Suprapubic skin (tissue), 4 donors: Measurements from ENCODE around the gene ADGRB3. TPM values are rescaled to one million over a fixed set of nuclear protein-coding genes. Genes with fewer than 3 reads are reported as not detected.
"Not testable (repeated sequence)": the region's sequence is repeated elsewhere in the genome, so short reads cannot be mapped to it uniquely, and the experiment has no call there.

Experiments
- DNase-seq, 2 donors: peaks; one replicate each; pipeline ENCODE4 v3.0.0-alpha.2; 2019; ENCODE audit warnings: low spot score in 2 of 2
- H3K27ac ChIP-seq: fragments of 200-600 bp; sonication (generic); one replicate; pipeline ENCODE4 v1.5.1; 2019
- H3K27me3 ChIP-seq: fragments of 200-600 bp; sonication (generic); one replicate; pipeline ENCODE4 v1.5.1; 2019
- H3K36me3 ChIP-seq: fragments of 200-600 bp; sonication (generic); one replicate; pipeline ENCODE4 v1.5.1; 2019
- H3K4me1 ChIP-seq: fragments of 200-600 bp; sonication (generic); one replicate; pipeline ENCODE4 v1.5.1; 2019
- H3K4me3 ChIP-seq: fragments of 200-600 bp; sonication (generic); one replicate; pipeline ENCODE4 v1.5.1; 2019; ENCODE audit warnings: mild to moderate bottlenecking
- H3K9me3 ChIP-seq: fragments of 200-600 bp; sonication (generic); one replicate; pipeline ENCODE4 v1.5.1; 2019
- CTCF ChIP-seq, 2 donors: fragments of 200-600 bp in 1 of 2; fragments of 450-650 bp in 1 of 2; sonication (generic) in 1 of 2; IDR thresholded peaks; one replicate each; pipeline ENCODE4 v1.5.1; 2016 to 2019; ENCODE audit warnings: antibody characterized with exemption in 2 of 2, mild to moderate bottlenecking in 1 of 2, moderate library complexity in 1 of 2
- EP300 ChIP-seq: sonication (generic); formaldehyde crosslinking; IDR thresholded peaks from one replicate; pipeline ENCODE4 v1.6.1; 2017; ENCODE audit warnings: antibody characterized with exemption
- POLR2A ChIP-seq, 2 donors: fragments of 450-650 bp; IDR thresholded peaks; one replicate each; pipeline ENCODE4 v1.6.1; 2017; ENCODE audit warnings: antibody characterized with exemption in 2 of 2, mild to moderate bottlenecking in 2 of 2, moderate library complexity in 2 of 2
- POLR2AphosphoS5 ChIP-seq, 3 donors: sonication (generic); formaldehyde crosslinking; IDR thresholded peaks; one replicate each; pipeline ENCODE4 v1.6.1; 2017; ENCODE audit warnings: antibody characterized with exemption in 3 of 3
- WGBS: methylation state at CpG from one replicate; pipeline ENCODE4 v1.1.5; 2018; 5-methylcytosine and 5-hydroxymethylcytosine counted together
- total RNA-seq, 4 donors: library from RNA; depleted of rRNA; stranded (reverse); fragments of >200 nt; gene quantifications; one replicate each; pipeline ENCODE4 v1.1.0, GENCODE V29; 2016

The ADGRB3 gene
- total RNA-seq, 4 donors from 2014 or later: 0.42 to 2.2 (median 1.3) TPM

DNA sequence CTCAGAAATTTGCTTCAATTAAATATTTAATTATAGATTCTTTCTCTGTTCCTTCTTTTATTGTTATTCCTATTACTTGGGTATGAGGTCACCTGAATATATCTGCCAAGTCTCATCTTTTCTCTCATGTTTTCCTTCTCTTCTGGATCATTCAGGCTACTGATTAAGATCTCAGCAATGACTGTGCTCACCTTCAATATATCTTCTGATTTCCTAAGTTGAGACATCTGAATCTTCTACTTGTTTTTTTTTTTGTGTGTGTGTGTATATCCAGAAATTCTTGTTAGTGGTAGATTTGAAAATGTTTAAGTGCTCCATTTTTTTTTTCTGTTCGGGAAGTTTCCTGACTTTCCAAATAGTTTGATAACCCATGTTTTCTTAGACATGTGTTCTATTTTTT lies 108.0 kb downstream of the ADGRB3 start:
- Histone ChIP-seq H3K36me3 (no peaks in the 10 kb centered on the region), H3K4me3 (no peak overlapping the region), H3K27ac (no peak overlapping the region), H3K4me1 (no peaks in the 10 kb centered on the region), H3K9me3 (no peaks in the 10 kb centered on the region), H3K27me3 (no peaks in the 10 kb centered on the region)
- no peak for DNase-seq
- TF ChIP-seq POLR2A (IDR thresholded peaks at IDR 0.05): no peak
- TF ChIP-seq EP300: no peak
- TF ChIP-seq POLR2AphosphoS5 (IDR thresholded peaks at IDR 0.05): no peak
- no peak for TF ChIP-seq CTCF (IDR thresholded peaks at IDR 0.05)
- 52% methylated on average over 1 of the region's 1 CpG for WGBS

GRCh38 chr6:68744376-68744775 lies 109.3 kb downstream of the ADGRB3 start:
- H3K27ac ChIP-seq, H3K4me1 ChIP-seq, H3K9me3 ChIP-seq, DNase-seq, H3K4me3 ChIP-seq, H3K27me3 ChIP-seq, H3K36me3 ChIP-seq: not testable (repeated sequence)
- WGBS: 85% methylated on average over 1 of the region's 1 CpG

GRCh38 chr6:68746376-68746775 lies 111.3 kb downstream of the ADGRB3 start:
- no peaks in the 10 kb centered on the region for H3K27me3 ChIP-seq
- 100% methylated on average over 1 of the region's 1 CpG for WGBS
- TF ChIP-seq POLR2A (IDR thresholded peaks at IDR 0.05) (no peak), EP300 (no peak), POLR2AphosphoS5 (IDR thresholded peaks at IDR 0.05) (no peak), CTCF (IDR thresholded peaks at IDR 0.05) (no peak)
- H3K4me3 ChIP-seq: no peak overlapping the region
- no peaks in the 10 kb centered on the region for H3K4me1 ChIP-seq
- no peak overlapping the region for H3K27ac ChIP-seq
- H3K9me3 ChIP-seq: no peaks in the 10 kb centered on the region
- no peak for DNase-seq
- no peaks in the 10 kb centered on the region for H3K36me3 ChIP-seq

GRCh38 chr6:68747110-68747790 lies 112.2 kb downstream of the ADGRB3 start:
- TF ChIP-seq POLR2AphosphoS5 (IDR thresholded peaks at IDR 0.05): no peak
- no peak for TF ChIP-seq CTCF (IDR thresholded peaks at IDR 0.05)
- no peak for TF ChIP-seq EP300
- no peak for TF ChIP-seq POLR2A (IDR thresholded peaks at IDR 0.05)
- no peak for DNase-seq
- Histone ChIP-seq H3K36me3 (no peaks in the 10 kb centered on the region), H3K4me1 (no peaks in the 10 kb centered on the region), H3K9me3 (no peaks in the 10 kb centered on the region), H3K4me3 (no peak overlapping the region), H3K27me3 (no peaks in the 10 kb centered on the region), H3K27ac (no peak overlapping the region)
- WGBS: 81% methylated on average over 1 of the region's 1 CpG

DNA sequence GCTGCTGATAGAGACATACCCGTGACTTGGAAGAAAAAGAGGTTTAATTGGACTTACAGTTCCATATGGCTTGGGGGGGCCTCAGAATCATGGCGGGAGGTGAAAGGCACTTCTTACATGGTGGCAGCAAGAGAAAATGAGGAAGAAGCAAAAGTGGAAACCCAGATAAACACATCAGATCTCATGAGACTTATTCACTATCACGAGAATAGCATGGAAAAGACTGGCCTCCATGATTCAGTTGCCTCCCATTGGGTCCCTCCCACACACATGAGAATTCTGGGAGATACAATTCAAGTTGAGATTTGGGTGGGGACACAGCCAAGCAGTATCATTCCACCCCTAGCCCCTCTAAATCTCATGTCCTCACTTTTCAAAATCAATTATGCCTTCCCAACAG lies 112.8 kb downstream of the ADGRB3 start:
- 93% methylated on average over 3 of the region's 3 CpGs for WGBS
- H3K27me3 ChIP-seq, H3K36me3 ChIP-seq, H3K9me3 ChIP-seq, H3K4me3 ChIP-seq, H3K27ac ChIP-seq, DNase-seq, H3K4me1 ChIP-seq: not testable (repeated sequence)

DNA sequence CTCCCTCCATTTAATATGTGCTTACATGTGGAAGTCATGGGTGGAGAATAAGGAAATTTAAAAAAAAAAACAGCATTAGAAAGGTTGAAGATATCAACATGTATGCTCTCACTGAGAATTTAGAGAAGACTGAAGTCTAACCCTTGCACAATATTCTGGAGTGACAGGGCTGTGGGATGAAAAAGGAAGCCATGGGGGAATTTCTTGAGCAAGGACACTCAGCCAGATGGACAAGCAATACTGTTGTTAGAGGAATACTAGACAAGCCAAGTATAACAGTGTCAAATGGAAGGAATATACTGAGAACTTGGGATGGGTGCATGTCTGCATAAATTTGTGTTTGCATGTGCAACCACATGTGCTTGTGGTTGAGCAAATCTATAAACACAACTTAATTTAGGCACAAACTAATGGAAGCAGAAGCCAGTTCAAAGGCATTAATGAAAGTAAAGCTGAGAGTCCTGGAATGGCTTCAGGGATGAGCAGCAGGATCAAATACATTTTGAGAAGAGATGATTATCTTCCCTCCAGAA lies 119.7 kb downstream of the ADGRB3 start:
- no peak for DNase-seq
- Histone ChIP-seq H3K9me3 (no peaks in the 10 kb centered on the region), H3K36me3 (no peaks in the 10 kb centered on the region), H3K27ac (no peak overlapping the region), H3K4me1 (no peaks in the 10 kb centered on the region), H3K4me3 (no peak overlapping the region), H3K27me3 (no peaks in the 10 kb centered on the region)
- TF ChIP-seq POLR2A (IDR thresholded peaks at IDR 0.05): no peak
